GM12891 (cell line): ENCODE results near the gene CCDC92.

Source experiments
- POLR2A ChIP-seq: IDR thresholded peaks from 2 replicates; pipeline ENCODE4 v1.6.1; 2011; ENCODE audit warnings: low read depth, low read length, control low read depth
- POLR2AphosphoS5 ChIP-seq: IDR thresholded peaks from 2 replicates; pipeline ENCODE4 v1.6.1; 2011; ENCODE audit warnings: low read depth, low read length, control low read depth

GRCh38 chr12:123973552-123974341, 1.1 kb upstream of the CCDC92 start:
- no peak for TF ChIP-seq POLR2A
- TF ChIP-seq POLR2AphosphoS5: no peak
